Kidney epithelial cell (primary cell): ENCODE results near the gene SCRT2. TPM values are rescaled to one million over a fixed set of nuclear protein-coding genes. Genes with fewer than 3 reads are reported as not detected.

Experiments
- DNase-seq: peaks from one replicate; pipeline ENCODE4 v3.0.0-alpha.2; 2010; ENCODE audit warnings: low read depth
- H3K27me3 ChIP-seq: 2 replicates; pipeline ENCODE4 v1.6.0; 2011; ENCODE audit warnings: low read length; ENCODE audit not compliant: control insufficient read depth, insufficient read depth
- H3K36me3 ChIP-seq: 2 replicates; pipeline ENCODE4 v1.5.1; 2011; ENCODE audit warnings: low read length; ENCODE audit not compliant: control insufficient read depth, insufficient read depth
- H3K4me3 ChIP-seq: 2 replicates; pipeline ENCODE4 v1.5.1; 2011; ENCODE audit warnings: low read depth, mild to moderate bottlenecking, control low read depth, low read length
- CTCF ChIP-seq: IDR thresholded peaks from 2 replicates; pipeline ENCODE4 v1.5.1; 2011; ENCODE audit warnings: mild to moderate bottlenecking, moderate library complexity, low read length, control low read depth, inconsistent platforms; ENCODE audit not compliant: insufficient read depth, poor library complexity, severe bottlenecking
- total RNA-seq: library from RNA; depleted of rRNA; stranded (reverse); fragments of >200 nt; gene quantifications from 2 replicates; pipeline ENCODE4 v1.2.3, GENCODE V29; 2015

Gene SCRT2
- total RNA-seq, 1 donor from 2014 or later, result not detected

GRCh38 chr20:719068-719467, 43.5 kb upstream of the SCRT2 start:
- no peaks in the 10 kb centered on the region for H3K36me3 ChIP-seq
- no peak overlapping the region for H3K4me3 ChIP-seq
- no peak for DNase-seq
- TF ChIP-seq CTCF, result no peak
- peaks cover 7% of the 10 kb centered on the region for H3K27me3 ChIP-seq

GRCh38 chr20:717832-718231, 42.2 kb upstream of the SCRT2 start:
- Histone ChIP-seq H3K36me3 (no peaks in the 10 kb centered on the region), H3K4me3 (no peak overlapping the region), H3K27me3 (peaks cover 4% of the 10 kb centered on the region)
- no peak for DNase-seq
- no peak for TF ChIP-seq CTCF

- Histone ChIP-seq H3K27me3 (peaks cover 2% of the 10 kb centered on the region), H3K36me3 (no peaks in the 10 kb centered on the region), H3K4me3 (no peak overlapping the region)
- no peak for DNase-seq
- TF ChIP-seq CTCF, result no peak
Measured at GRCh38 chr20:717271-717670, 41.7 kb upstream of the SCRT2 start.

- no peak for DNase-seq
- H3K36me3 ChIP-seq, result no peaks in the 10 kb centered on the region
- H3K4me3 ChIP-seq, result no peak overlapping the region
- H3K27me3 ChIP-seq, result peaks cover 16% of the 10 kb centered on the region
- TF ChIP-seq CTCF, result no peak
Measured at GRCh38 chr20:714453-714852, 38.9 kb upstream of the SCRT2 start.

GRCh38 chr20:711576-711975, 36.0 kb upstream of the SCRT2 start:
- Histone ChIP-seq H3K27me3 (peaks cover 25% of the 10 kb centered on the region), H3K36me3 (no peaks in the 10 kb centered on the region), H3K4me3 (no peak overlapping the region)
- no peak for DNase-seq
- TF ChIP-seq CTCF, result no peak

GRCh38 chr20:710780-711450, 35.3 kb upstream of the SCRT2 start:
- Histone ChIP-seq H3K27me3 (peaks cover 25% of the 10 kb centered on the region), H3K36me3 (no peaks in the 10 kb centered on the region), H3K4me3 (no peak overlapping the region)
- TF ChIP-seq CTCF, result no peak
- no peak for DNase-seq
